ENCODE results near the gene ABLIM3. TPM values are rescaled to one million over a fixed set of nuclear protein-coding genes. Genes with fewer than 3 reads are reported as not detected.

ABLIM3 gene
- total RNA-seq, 2 experiments from 2014 or later, result not detected

DNA sequence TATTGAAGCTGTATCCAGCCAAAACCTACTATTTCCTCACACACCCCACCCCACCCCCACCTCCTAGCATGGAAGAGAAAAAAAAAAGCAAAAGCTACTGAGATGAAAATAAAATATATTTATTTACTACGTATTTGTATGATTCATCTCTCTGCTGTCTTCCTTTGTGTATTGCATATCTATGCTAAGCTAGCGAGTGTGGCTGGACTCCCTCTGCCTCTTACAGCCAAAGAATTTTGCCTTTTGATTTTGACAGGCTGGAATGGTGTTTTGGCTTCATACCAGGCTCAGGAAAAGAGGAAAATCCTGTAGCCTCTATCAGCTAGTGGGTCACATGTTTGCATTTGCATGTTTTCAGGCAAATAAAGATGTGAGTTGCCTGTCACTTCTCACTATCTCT lies 2.2 kb downstream of the ABLIM3 start:
- Mint-ChIP-seq H3K9me3 (no peaks in the 10 kb centered on the region), H3K4me3 (no peak overlapping the region), H3K27ac (no peak overlapping the region), H3K36me3 (ENCODE audit: low read depth) (no peaks in the 10 kb centered on the region), H3K4me1 (ENCODE audit: low read depth) (no peaks in the 10 kb centered on the region), H3K27me3 (peaks cover 15% of the 10 kb centered on the region)
- ATAC-seq (no peak), DNase-seq (no peak)
- CTCF ChIA-PET, result interaction anchor here (1.8 to 4.1 kb wide), 3 partner anchors 17 to 126 kb away, joined by 4 to 37 read pairs (median 4); no protein-coding TSS in a partner anchor
- intact Hi-C loops (cut with micrococcal nuclease), result no loop called here
- TF ChIP-seq, protein P1, sequence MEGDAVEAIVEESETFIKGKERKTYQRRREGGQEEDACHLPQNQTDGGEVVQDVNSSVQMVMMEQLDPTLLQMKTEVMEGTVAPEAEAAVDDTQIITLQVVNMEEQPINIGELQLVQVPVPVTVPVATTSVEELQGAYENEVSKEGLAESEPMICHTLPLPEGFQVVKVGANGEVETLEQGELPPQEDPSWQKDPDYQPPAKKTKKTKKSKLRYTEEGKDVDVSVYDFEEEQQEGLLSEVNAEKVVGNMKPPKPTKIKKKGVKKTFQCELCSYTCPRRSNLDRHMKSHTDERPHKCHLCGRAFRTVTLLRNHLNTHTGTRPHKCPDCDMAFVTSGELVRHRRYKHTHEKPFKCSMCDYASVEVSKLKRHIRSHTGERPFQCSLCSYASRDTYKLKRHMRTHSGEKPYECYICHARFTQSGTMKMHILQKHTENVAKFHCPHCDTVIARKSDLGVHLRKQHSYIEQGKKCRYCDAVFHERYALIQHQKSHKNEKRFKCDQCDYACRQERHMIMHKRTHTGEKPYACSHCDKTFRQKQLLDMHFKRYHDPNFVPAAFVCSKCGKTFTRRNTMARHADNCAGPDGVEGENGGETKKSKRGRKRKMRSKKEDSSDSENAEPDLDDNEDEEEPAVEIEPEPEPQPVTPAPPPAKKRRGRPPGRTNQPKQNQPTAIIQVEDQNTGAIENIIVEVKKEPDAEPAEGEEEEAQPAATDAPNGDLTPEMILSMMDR (IDR thresholded peaks at IDR 0.05), result no peak
- POLR2A ChIA-PET, result no interaction called here

DNA sequence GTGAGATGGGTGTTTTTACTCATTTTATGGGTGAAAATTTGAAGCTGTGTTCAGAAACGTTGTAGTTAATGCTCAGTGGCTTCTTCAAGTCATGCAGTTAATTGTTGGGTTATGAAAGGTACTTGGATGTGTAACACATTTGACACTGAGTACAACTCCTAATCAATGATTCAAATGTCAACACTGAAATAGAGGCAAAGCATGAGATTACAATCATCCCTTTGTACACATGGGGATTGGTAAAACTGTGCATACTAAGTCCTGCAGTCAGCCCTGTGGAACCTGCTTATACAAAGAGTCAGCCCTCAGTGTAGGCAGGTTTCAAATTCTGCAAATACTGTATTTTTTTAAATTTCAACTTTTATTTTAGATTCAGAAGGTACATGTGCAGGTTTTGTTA lies 3.3 kb downstream of the ABLIM3 start:
- TF ChIP-seq, protein P1 (IDR thresholded peaks at IDR 0.05), result no peak
- Mint-ChIP-seq H3K4me1 (ENCODE audit: low read depth) (no peaks in the 10 kb centered on the region), H3K27me3 (peaks cover 15% of the 10 kb centered on the region), H3K36me3 (ENCODE audit: low read depth) (no peaks in the 10 kb centered on the region), H3K9me3 (no peaks in the 10 kb centered on the region), H3K27ac (no peak overlapping the region), H3K4me3 (no peak overlapping the region)
- ATAC-seq, result no peak
- intact Hi-C loops (cut with micrococcal nuclease), result no loop called here
- CTCF ChIA-PET, result interaction anchor here (1.0 to 4.1 kb wide), 4 partner anchors 18 to 815 kb away, joined by 3 to 37 read pairs (median 4); no protein-coding TSS in a partner anchor
- no peak for DNase-seq
- POLR2A ChIA-PET, result no interaction called here

DNA sequence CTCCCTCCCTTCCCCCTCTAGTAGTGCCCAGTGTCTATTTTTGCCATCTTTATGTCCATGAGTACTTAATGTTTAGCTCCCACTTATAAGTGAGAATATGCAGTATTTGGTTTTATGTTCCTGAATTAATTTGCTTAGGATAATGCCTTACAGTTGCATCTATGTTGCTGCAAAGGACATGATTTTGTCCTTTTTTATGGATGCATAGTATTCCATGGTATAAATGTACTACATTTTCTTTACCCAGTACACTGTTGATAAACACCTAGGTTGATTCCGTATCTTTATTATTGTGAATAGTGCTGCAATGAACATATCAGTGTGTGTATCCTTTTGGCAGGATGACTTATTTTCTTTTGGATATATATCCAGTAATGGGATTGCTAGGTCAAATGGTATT lies 3.8 kb downstream of the ABLIM3 start:
- CTCF ChIA-PET, result no interaction called here
- TF ChIP-seq, protein P1 (IDR thresholded peaks at IDR 0.05), result no peak
- no peak for ATAC-seq

DNA sequence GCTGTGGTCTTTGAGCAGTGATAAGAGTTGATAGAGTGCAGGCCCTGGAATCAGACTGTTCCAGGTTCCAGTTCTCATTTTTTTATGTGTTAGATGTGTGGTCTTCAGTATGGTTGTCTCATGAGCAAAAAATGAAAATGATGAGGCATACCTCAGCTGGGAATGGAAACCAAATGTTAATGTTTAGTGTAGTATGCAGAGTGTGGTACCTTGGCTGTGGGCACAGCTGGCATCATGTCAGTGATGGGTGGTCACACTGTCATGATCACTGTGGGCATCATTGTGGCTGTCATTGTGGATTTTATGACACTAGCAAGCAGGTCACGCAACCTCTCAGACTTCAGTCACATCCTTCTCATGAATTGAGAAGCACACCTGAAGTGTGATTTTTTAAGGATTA lies 6.4 kb downstream of the ABLIM3 start:
- DNase-seq (no peak), ATAC-seq (no peak)
- H3K27ac Mint-ChIP-seq, result no peak overlapping the region
- no peaks in the 10 kb centered on the region for H3K36me3 Mint-ChIP-seq (ENCODE audit: low read depth)
- peaks cover 13% of the 10 kb centered on the region for H3K27me3 Mint-ChIP-seq
- ChIA-PET POLR2A (no interaction called here), CTCF (no interaction called here)
- no peak overlapping the region for H3K4me3 Mint-ChIP-seq
- no peaks in the 10 kb centered on the region for H3K4me1 Mint-ChIP-seq (ENCODE audit: low read depth)
- H3K9me3 Mint-ChIP-seq, result no peaks in the 10 kb centered on the region
- TF ChIP-seq, protein P1 (IDR thresholded peaks at IDR 0.05), result no peak
- intact Hi-C loops (cut with micrococcal nuclease), result no loop called here

More for the DNA sequence above, 3.8 kb downstream of the ABLIM3 start:
- DNase-seq, result no peak
- Mint-ChIP-seq H3K36me3 (ENCODE audit: low read depth) (no peaks in the 10 kb centered on the region), H3K27ac (no peak overlapping the region), H3K27me3 (peaks cover 18% of the 10 kb centered on the region), H3K4me1 (ENCODE audit: low read depth) (no peaks in the 10 kb centered on the region), H3K4me3 (no peak overlapping the region), H3K9me3 (no peaks in the 10 kb centered on the region)
- intact Hi-C loops (cut with micrococcal nuclease), result no loop called here
- POLR2A ChIA-PET, result interaction anchor here (0.6 kb wide), 1 partner anchor 120 kb away, joined by 3 read pairs; no protein-coding TSS in a partner anchor

DNA sequence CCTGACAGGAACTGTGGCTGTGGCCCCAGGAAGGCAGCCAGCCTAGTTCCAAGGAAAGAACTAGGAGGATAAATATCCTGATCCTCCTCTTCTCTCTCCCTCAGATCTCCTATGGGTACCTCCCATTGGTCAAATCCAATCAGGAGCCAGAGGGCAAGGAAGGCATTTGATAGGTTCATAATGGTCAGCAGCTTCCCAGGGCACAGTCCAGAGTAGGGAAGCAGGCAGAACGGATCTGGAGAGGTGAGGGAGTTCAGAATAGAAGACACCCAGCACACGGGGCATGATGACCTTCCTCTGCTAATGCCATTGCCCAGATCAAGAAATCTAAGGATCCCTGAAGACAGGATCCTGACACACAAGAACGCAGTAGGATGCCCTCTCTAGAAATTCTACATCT lies 8.6 kb downstream of the ABLIM3 start:
- Mint-ChIP-seq H3K27me3 (peaks cover 6% of the 10 kb centered on the region), H3K36me3 (ENCODE audit: low read depth) (no peaks in the 10 kb centered on the region), H3K9me3 (no peaks in the 10 kb centered on the region), H3K4me1 (ENCODE audit: low read depth) (no peaks in the 10 kb centered on the region), H3K27ac (no peak overlapping the region), H3K4me3 (no peak overlapping the region)
- POLR2A ChIA-PET, result no interaction called here
- DNase-seq (no peak), ATAC-seq (no peak)
- TF ChIP-seq, protein P1 (IDR thresholded peaks at IDR 0.05), result no peak
- CTCF ChIA-PET, result interaction anchor here (1.6 kb wide), 1 partner anchor 8 kb away, joined by 7 read pairs; the partner anchor contains the start of gene ABLIM3
- intact Hi-C loops (cut with micrococcal nuclease), result no loop called here
